Activated naive CD8-positive, alpha-beta T cell treated with anti-CD3 and anti-CD28 coated beads for 36 hours (primary cell): ENCODE results near the gene DTYMK. TPM values are rescaled to one million over a fixed set of nuclear protein-coding genes. Genes with fewer than 3 reads are reported as not detected.
A peak's percentile ranks its signal among the peaks of the same experiment; 100 is the strongest.

Experiments used
- DNase-seq: peaks from one replicate; pipeline ENCODE4 v3.0.0; 2021
- H3K27ac Mint-ChIP-seq: one replicate; pipeline ENCODE4 v1.8.0; 2022; ENCODE audit warnings: mild to moderate bottlenecking, moderate library complexity, mixed read lengths
- H3K27me3 Mint-ChIP-seq: one replicate; pipeline ENCODE4 v1.8.0; 2022; ENCODE audit warnings: mild to moderate bottlenecking, mixed read lengths
- H3K36me3 Mint-ChIP-seq: one replicate; pipeline ENCODE4 v1.8.0; 2021; ENCODE audit warnings: mild to moderate bottlenecking, mixed read lengths
- H3K4me1 Mint-ChIP-seq: one replicate; pipeline ENCODE4 v1.8.0; 2021; ENCODE audit warnings: mixed read lengths
- H3K4me3 Mint-ChIP-seq: one replicate; pipeline ENCODE4 v1.8.0; 2022; ENCODE audit warnings: mild to moderate bottlenecking, moderate library complexity, mixed read lengths
- H3K9me3 Mint-ChIP-seq: one replicate; pipeline ENCODE4 v1.8.0; 2022; ENCODE audit warnings: mixed read lengths
- total RNA-seq, 2 experiments: library from RNA; stranded (reverse); gene quantifications; one replicate each; pipeline ENCODE4 v1.2.3, GENCODE V29; 2021

DTYMK gene
- total RNA-seq, 2 experiments from 2014 or later, result 116 to 121 TPM

DNA sequence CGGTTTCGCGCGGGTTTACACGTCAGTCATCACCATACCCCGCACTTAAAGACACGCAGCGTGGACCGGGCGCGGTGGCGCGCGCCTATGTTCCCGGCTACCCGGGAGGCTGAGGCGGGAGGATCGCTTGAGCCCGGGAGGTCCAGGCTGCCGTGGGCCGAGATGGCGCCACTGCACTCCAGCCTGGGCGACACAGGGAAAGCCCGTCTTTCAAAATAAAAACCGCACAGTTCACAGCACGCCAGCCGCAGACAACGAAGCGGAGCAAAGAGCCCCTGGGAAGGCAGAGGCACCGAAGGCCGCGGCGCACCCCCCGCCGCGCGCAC, 328 bp downstream of the DTYMK start:
- H3K4me3 Mint-ChIP-seq, result peak overlapping the region; percentile 95
- H3K9me3 Mint-ChIP-seq, result no peaks in the 10 kb centered on the region
- no peaks in the 10 kb centered on the region for H3K27me3 Mint-ChIP-seq
- H3K4me1 Mint-ChIP-seq, result peaks cover 26% of the 10 kb centered on the region
- H3K36me3 Mint-ChIP-seq, result peaks cover 46% of the 10 kb centered on the region
- peak overlapping the region; percentile 88 for H3K27ac Mint-ChIP-seq
- DNase-seq, result no peak

DNA sequence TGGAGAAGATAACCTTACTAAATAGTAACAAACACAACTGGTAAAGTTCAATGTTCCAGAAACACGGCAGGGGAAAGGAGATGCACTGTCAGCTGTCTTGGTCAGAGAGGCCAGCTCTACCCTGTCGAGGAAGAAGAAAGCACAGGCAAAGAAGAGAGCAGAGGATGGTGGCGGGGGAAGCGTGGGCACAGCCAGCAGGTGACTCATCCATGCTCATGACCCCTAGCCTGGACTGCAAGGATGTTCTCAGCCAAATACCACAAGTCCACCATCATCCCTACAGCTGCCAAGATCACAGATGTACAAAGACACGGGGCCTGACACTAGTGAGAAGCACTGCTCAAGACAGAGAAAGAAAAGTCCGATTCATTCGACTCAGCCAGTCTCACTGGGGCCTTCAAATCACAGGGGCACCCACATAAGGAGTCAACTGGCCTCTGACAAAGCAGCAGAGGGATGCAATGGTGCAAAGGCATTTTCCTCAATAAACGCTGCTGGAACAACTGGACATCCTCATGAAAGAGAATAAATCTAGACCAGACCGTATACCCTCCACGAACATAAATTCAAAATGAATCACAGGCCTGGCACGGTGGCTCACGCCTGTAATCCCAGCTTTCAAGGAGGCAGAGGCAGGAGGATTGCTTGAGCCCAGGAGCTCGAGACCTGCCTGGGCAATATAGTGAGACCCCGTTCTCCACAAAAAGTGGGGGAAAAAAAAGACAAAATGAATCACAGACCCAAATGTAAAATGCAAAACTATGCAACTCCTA, 5.6 kb downstream of the DTYMK start:
- Mint-ChIP-seq H3K4me3 (no peak overlapping the region), H3K27me3 (no peaks in the 10 kb centered on the region), H3K9me3 (no peaks in the 10 kb centered on the region), H3K4me1 (peaks cover 15% of the 10 kb centered on the region), H3K36me3 (peaks cover 24% of the 10 kb centered on the region), H3K27ac (no peak overlapping the region)
- DNase-seq, result no peak

DNA sequence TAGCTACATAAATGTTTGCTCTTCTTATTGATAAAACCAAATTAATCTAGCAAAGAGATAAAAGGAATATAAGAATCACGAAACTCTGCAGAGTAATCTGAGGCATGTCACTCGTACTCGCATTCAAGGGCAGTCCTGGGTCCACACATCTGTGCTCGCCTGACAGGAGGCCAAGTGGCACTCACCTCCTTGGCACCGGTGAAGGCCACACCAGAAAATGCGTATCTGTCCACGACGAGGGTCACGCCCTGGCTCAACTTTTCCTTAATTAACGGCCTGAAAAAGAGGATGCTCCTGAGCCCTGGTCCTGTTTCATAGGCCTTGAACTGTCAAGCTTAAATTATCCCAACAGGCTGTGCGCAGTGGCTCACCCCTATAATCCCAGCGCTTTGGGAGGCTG, 6.6 kb downstream of the DTYMK start:
- no peak overlapping the region for H3K4me3 Mint-ChIP-seq
- H3K27ac Mint-ChIP-seq, result no peak overlapping the region
- no peaks in the 10 kb centered on the region for H3K9me3 Mint-ChIP-seq
- H3K36me3 Mint-ChIP-seq, result peaks cover 20% of the 10 kb centered on the region
- H3K4me1 Mint-ChIP-seq, result peaks cover 9% of the 10 kb centered on the region
- H3K27me3 Mint-ChIP-seq, result no peaks in the 10 kb centered on the region
- DNase-seq, result no peak

DNA sequence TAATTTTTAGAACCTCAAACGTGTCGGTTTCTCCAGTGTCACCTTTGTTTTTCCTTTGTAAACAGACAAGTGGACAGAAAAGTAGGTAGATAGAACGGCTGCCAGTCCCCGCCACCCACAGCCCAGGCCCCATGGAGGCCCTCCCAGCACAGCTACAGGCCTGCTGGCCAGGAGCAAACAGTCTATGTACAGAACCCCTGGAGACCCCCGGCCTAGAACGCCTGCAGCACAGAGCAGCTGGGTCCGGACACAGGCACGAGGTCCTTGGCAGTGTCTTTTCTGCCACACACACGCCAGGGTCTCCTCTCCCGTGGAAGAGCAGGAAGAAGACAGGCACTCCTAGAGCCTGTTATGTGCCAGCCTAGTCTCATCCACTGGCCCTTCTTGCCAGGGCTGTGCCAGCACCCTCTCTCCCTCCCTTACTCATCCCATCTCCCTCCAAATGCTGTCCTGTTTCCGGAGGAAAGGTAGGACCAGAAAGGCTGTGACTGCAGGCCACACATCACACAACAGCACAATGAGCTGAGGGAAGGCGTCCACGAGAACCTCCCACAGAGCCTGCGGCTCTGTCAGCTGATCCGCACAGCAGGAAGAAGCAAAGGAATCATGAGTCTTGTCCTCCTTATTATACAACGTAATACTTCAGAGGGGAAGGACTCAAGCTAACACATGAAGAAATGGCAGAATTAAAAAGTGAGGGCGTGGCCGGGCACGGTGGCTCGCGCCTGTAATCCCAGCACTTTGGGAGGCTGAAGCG, 7.7 kb downstream of the DTYMK start:
- no peak for DNase-seq
- peaks cover 17% of the 10 kb centered on the region for H3K36me3 Mint-ChIP-seq
- H3K27me3 Mint-ChIP-seq, result no peaks in the 10 kb centered on the region
- H3K9me3 Mint-ChIP-seq, result no peaks in the 10 kb centered on the region
- H3K4me1 Mint-ChIP-seq, result peaks cover 9% of the 10 kb centered on the region
- H3K4me3 Mint-ChIP-seq, result no peak overlapping the region
- no peak overlapping the region for H3K27ac Mint-ChIP-seq

DNA sequence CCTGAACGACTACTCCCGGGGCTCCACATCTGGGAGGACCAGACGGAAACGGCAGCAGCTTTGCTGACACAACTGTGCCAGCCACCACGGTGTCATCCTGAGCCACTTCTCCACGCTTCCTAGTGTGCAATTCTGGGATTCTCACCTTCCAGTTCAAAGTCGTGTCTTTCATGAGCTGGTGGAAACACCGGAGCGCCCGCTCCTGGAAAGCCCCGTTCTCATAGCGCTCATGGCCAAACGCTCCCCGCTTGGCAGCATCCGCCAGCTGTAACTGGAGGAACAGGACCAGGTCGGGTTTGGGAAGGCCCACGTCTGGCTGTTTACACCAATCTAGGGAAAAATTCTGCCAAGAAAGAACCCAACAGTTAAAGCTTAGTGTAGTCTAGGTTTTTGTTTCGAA, 8.3 kb downstream of the DTYMK start:
- Mint-ChIP-seq H3K9me3 (no peaks in the 10 kb centered on the region), H3K27me3 (no peaks in the 10 kb centered on the region), H3K36me3 (peaks cover 17% of the 10 kb centered on the region), H3K27ac (no peak overlapping the region), H3K4me3 (no peak overlapping the region), H3K4me1 (peaks cover 10% of the 10 kb centered on the region)
- no peak for DNase-seq

DNA sequence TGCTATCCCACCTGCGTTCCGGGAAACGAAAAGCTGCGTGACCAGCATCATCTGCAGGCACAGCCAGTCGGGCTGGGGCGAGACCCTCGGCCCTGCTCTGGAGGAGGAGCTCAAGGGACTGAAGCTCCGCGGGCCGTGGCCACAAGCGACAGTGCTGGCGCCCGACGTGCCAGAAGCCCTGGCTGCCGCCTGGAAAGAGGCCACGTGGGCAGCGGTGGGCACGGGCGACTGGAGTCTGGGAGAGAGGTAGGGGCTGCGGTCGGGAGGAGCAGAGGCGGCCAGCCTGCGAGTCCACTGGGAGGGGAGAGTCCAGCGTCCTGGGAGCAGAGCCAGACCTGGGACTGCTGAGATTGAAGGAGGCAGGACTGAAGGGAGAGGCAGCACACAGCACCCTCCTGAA, 9.2 kb downstream of the DTYMK start:
- Mint-ChIP-seq H3K4me1 (peaks cover 9% of the 10 kb centered on the region), H3K27ac (no peak overlapping the region), H3K36me3 (peaks cover 17% of the 10 kb centered on the region), H3K4me3 (no peak overlapping the region), H3K9me3 (no peaks in the 10 kb centered on the region), H3K27me3 (no peaks in the 10 kb centered on the region)
- no peak for DNase-seq

DNA sequence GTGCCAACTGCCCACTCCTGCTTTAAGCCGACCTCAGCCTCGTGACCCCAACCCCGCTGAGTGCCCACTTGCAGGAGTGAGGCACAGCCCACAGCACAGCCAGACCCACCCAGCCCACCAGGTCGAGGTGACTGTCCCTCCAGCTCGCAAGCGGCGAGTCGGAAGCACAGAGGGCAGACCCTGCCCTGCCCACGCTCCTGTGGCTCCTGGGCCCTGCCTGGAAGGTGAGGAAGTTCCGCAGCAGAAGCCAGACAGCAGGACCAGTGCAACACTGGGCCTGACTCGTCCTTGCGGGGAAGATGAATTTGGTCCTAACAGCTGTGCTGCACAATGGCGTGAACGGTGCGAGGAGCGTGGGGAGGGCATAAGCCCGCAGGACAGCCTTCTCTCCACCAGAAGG, 9.9 kb downstream of the DTYMK start:
- Mint-ChIP-seq H3K4me3 (no peak overlapping the region), H3K36me3 (peaks cover 13% of the 10 kb centered on the region), H3K9me3 (no peaks in the 10 kb centered on the region), H3K27ac (no peak overlapping the region), H3K4me1 (peaks cover 7% of the 10 kb centered on the region), H3K27me3 (no peaks in the 10 kb centered on the region)
- no peak for DNase-seq

DNA sequence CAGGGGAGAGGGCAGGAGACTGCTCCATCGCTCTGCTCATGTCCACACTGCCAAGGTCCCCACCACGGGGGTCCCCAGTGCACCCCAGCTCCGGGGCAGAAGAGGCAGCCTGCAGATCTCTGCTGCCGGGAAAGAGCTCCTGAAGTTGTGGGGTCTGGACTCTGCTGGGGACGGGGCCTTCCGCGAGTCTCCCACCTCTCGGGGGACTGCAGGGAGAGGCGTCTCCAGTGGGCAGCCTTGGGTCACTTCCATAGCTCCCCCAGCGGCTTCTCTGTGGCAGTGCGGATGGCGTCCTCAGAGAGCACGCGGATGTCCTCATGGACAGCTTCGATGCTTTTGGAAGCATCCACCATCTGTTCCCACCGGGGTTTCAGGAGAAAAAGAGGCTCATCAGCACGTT, 10.7 kb downstream of the DTYMK start:
- H3K4me1 Mint-ChIP-seq, result peaks cover 5% of the 10 kb centered on the region
- no peak overlapping the region for H3K4me3 Mint-ChIP-seq
- H3K36me3 Mint-ChIP-seq, result peaks cover 7% of the 10 kb centered on the region
- no peaks in the 10 kb centered on the region for H3K27me3 Mint-ChIP-seq
- no peak for DNase-seq
- H3K27ac Mint-ChIP-seq, result no peak overlapping the region
- no peaks in the 10 kb centered on the region for H3K9me3 Mint-ChIP-seq

DNA sequence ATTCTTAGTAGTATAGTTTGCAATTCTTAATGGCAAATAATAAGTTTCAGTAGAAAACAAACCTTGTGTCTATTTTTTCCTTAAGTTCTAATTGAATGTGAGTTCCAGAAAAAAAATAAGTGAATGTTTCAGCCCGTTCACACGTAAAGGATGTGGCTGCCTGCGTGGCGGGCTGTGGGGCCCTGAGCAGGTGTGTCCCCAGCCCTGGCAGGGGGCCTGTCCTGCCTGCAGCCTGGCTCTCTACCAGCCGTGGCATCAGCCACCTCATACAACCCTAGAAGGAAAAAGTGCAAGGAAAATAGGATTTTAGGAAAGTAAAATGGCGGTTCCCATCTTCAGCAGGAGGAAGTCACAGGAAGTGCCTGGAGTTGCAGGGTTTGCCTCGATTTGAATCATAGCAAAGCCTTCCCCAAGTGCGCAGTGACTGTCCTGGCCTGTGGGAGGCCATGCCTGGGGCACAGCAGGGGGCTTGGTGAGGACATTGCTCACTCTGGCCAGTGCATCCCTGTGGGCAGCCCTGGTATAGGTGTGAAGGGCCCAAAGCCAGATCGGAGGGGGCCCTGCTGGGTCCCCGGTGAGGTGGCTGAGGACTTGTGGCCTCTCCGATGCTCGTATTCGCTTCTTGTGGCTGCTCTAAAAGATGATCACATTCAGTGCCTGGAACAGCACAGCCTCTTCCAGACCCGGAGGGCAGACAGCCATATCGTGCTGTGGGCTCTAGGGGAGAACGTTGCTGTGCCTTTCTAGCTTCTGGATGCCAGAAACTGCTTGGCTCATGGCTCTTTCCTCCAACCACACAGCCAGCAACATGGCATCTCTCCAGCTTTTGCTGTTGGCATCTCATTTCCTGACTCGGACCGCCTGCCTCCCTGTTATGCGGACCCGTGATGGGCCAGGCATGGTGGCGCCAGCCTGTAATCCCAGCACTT, 12.6 kb downstream of the DTYMK start:
- no peaks in the 10 kb centered on the region for H3K9me3 Mint-ChIP-seq
- H3K4me3 Mint-ChIP-seq, result no peak overlapping the region
- DNase-seq, result no peak
- H3K27ac Mint-ChIP-seq, result peak overlapping the region; percentile 21
- peaks cover 3% of the 10 kb centered on the region for H3K4me1 Mint-ChIP-seq
- peaks cover 5% of the 10 kb centered on the region for H3K36me3 Mint-ChIP-seq
- no peaks in the 10 kb centered on the region for H3K27me3 Mint-ChIP-seq

DNA sequence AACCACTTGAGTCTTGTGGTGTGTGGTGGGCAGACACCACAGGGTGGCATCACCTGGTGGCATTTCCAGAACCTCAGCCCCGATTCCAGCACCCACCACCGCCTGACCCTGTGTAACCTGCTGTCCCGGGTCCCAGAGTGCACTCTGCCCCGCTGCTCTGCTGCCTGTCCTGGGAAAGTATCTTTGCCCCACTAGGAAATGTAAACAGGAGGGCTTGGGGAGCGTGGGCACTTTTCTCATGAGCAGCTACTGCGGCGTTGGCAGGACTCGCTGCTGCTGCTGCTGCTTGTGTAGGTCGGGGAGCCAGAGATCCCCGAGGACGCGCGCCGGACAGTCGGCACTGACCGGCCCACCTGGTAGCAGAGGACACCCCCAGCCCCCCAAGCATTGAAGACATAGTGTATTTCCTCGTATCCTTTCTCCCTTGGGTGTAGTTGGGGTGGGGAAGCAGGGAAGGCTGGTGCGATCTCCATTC, 13.4 kb downstream of the DTYMK start:
- no peaks in the 10 kb centered on the region for H3K27me3 Mint-ChIP-seq
- H3K27ac Mint-ChIP-seq, result peak overlapping the region; percentile 42
- no peaks in the 10 kb centered on the region for H3K9me3 Mint-ChIP-seq
- no peak for DNase-seq
- peaks cover 3% of the 10 kb centered on the region for H3K4me1 Mint-ChIP-seq
- no peak overlapping the region for H3K4me3 Mint-ChIP-seq
- peaks cover 7% of the 10 kb centered on the region for H3K36me3 Mint-ChIP-seq

DNA sequence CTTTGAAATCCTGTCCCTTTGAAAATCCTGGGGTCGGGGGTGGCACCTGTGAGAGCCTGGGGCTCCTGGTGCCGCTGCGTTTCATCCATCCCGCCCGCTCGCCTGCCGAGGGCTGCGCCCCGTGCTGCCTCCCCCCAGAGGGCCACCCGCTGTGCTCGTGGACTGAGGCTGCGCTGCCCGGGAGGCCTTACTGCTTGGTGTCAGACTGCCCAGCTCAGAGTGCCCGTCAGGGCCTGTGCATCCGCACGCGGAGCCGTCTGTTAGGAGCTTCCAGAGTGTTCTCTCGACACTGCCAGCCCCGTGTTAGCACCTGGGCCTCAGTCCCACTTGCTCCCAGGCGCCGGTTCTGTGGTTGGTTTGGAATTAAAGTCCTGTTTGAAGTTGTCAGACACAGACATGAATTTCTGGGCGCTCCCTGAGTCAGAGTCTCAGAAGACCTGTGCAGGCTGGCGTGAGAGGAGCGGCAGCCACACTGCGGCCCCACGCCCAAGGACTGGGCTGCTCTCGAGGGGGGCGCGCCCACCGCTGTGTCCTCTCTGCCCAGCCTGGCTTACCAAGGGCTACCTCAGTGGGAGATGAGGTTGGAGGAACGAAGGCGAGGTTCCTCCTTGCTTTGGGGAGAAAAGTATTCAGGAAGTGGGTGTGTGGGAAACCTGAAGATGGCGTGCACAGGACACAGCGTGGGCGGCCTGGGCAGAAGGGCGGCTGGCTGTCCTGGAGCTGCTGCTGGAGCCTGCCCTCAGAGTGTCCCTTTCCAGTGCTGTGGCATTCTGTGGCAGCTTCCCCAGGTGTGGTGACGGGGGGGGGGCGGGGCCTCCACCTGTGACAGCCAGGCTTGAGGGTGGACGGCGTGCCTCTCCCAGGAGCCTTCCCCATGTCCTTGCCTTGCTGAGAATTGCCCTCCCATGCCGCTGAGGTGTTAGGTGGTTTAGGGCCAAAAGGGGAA, 14.1 kb downstream of the DTYMK start:
- DNase-seq, result no peak
- no peak overlapping the region for H3K4me3 Mint-ChIP-seq
- peak overlapping the region; percentile 42 for H3K27ac Mint-ChIP-seq
- peaks cover 7% of the 10 kb centered on the region for H3K36me3 Mint-ChIP-seq
- no peaks in the 10 kb centered on the region for H3K9me3 Mint-ChIP-seq
- no peaks in the 10 kb centered on the region for H3K27me3 Mint-ChIP-seq
- H3K4me1 Mint-ChIP-seq, result peaks cover 3% of the 10 kb centered on the region

DNA sequence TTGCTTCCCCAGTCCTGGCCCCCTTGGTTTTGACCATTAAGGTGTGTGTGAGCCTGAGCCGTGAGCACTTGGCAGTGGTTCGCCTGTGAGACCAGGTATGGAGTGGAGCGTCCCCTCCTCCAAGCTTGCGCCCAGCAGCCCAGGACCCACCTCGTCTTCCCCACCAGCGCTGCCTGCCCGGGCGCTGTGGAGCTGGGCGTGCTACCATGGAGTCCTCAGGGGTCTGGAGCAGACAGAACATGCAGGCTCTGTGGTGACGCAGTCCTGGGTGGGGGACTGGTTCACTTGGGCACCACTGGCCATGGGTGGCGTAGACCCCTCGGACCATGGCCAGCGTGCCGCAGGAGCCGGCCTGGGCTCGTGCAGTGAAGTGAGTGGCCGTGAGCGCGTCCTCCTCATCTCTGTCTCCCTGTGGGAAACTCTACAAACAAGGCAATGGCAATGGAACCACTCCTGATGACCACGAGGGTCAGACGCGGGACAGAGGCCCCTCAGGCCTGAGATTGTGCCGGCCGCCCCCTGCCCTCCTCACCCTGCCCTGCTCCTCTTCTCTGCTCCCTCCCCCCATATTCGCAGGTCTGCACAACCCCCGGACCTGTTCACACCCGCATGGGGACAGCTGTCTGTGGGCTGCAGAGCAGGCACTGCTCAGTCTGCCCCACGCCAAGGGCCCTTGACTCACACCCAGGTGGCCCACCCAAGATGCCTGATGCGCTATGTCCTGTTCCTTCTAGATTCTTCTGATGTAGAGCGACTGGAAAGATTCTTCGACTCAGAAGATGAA, 15.0 kb downstream of the DTYMK start:
- DNase-seq, result no peak
- Mint-ChIP-seq H3K9me3 (no peaks in the 10 kb centered on the region), H3K4me1 (peaks cover 3% of the 10 kb centered on the region), H3K36me3 (peaks cover 8% of the 10 kb centered on the region), H3K27ac (no peak overlapping the region), H3K27me3 (no peaks in the 10 kb centered on the region), H3K4me3 (no peak overlapping the region)

DNA sequence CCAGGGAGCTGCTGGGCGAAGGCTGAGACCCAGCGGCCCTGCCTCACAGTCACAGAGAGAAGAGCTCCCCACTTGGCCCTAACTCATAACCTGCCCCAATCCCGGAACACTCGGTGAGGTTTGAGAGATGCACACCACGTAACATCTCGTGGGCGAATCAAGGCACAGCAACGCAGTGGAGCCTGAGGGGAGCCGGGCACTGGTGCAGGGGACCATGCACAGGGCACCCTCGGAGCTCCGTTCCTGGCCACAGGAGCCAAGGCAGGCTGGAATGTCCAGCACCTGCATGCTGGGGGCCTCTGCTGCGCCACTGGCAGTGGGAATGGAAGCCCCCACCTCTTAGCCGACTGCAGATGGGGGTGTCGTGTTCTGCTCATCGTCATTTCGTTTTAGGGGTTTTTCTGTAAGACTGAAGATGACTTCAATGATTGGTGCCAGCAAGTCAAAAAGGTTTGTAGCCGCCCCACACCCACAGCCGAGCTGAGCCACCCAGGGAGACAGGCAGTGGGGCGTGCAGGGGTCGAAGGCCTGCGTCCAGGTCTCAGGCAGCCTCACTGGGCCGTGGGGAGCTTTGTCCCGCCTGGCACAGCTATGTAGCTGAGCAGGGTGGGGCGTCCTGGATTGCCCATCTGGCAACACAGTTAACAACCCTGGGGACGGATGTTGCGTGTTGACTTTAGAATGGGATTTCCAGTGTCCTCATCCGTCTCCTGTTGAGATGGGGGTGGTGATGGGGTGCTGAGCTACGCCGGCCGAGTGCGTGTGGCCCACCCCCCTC, 16.1 kb downstream of the DTYMK start:
- Mint-ChIP-seq H3K36me3 (peaks cover 8% of the 10 kb centered on the region), H3K27ac (no peak overlapping the region), H3K4me1 (peaks cover 3% of the 10 kb centered on the region), H3K9me3 (no peaks in the 10 kb centered on the region), H3K4me3 (no peak overlapping the region), H3K27me3 (no peaks in the 10 kb centered on the region)
- DNase-seq, result no peak
